Osteoblast (primary cell): Measurements from ENCODE around the gene ECHDC3. TPM values are rescaled to one million over a fixed set of nuclear protein-coding genes. Genes with fewer than 3 reads are reported as not detected.

Experiments
- DNase-seq: peaks from one replicate; pipeline ENCODE4 v3.0.0; 2011; ENCODE audit warnings: low spot score, mixed read lengths; ENCODE audit not compliant: insufficient read length; ENCODE audit errors: missing footprints
- H2AFZ ChIP-seq: 2 replicates; pipeline ENCODE4 v1.6.0; 2011; ENCODE audit warnings: mild to moderate bottlenecking, low read length
- H3K27ac ChIP-seq: 2 replicates; pipeline ENCODE4 v1.5.1; 2011; ENCODE audit warnings: mild to moderate bottlenecking, low read depth, low read length, moderate library complexity
- H3K27me3 ChIP-seq: 2 replicates; pipeline ENCODE4 v1.6.0; 2012; ENCODE audit warnings: mild to moderate bottlenecking, control low read depth, inconsistent platforms, low read length, moderate library complexity; ENCODE audit not compliant: insufficient read depth
- H3K36me3 ChIP-seq: 2 replicates; pipeline ENCODE4 v1.5.1; 2011; ENCODE audit warnings: mild to moderate bottlenecking, low read length, control low read depth, moderate library complexity; ENCODE audit not compliant: insufficient read depth
- H3K4me1 ChIP-seq: 2 replicates; pipeline ENCODE4 v1.5.1; 2011; ENCODE audit warnings: mild to moderate bottlenecking, low read length, control low read depth, moderate library complexity; ENCODE audit not compliant: insufficient read depth
- H3K4me2 ChIP-seq: 2 replicates; pipeline ENCODE4 v1.6.0; 2011; ENCODE audit warnings: mild to moderate bottlenecking, low read length; ENCODE audit not compliant: insufficient read depth
- H3K4me3 ChIP-seq: fragments of 200-600 bp; sonication (generic); 3 replicates; pipeline ENCODE4 v1.5.1; 2012; ENCODE audit warnings: mild to moderate bottlenecking, low read length, inconsistent platforms; ENCODE audit not compliant: insufficient read depth
- H3K79me2 ChIP-seq: 2 replicates; pipeline ENCODE4 v1.6.0; 2012; ENCODE audit warnings: mild to moderate bottlenecking, low read length, control low read depth, inconsistent platforms; ENCODE audit not compliant: insufficient read depth
- H3K9me3 ChIP-seq: 2 replicates; pipeline ENCODE4 v1.5.1; 2011; ENCODE audit warnings: low read depth, low read length, control low read depth
- H4K20me1 ChIP-seq: 2 replicates; pipeline ENCODE4 v1.6.0; 2012; ENCODE audit warnings: mild to moderate bottlenecking, low read length, control low read depth; ENCODE audit not compliant: insufficient read depth
- CTCF ChIP-seq: IDR thresholded peaks from 2 replicates; pipeline ENCODE4 v1.5.1; 2011; ENCODE audit warnings: mild to moderate bottlenecking, low read depth, low read length, moderate library complexity; ENCODE audit errors: extremely low read depth
- total RNA-seq: library from RNA; depleted of rRNA; stranded (reverse); fragments of >200 nt; gene quantifications from 2 replicates; pipeline ENCODE4 v1.2.3, GENCODE V29; 2012

ECHDC3 gene
- total RNA-seq, 1 donor: 0.36 TPM

DNA sequence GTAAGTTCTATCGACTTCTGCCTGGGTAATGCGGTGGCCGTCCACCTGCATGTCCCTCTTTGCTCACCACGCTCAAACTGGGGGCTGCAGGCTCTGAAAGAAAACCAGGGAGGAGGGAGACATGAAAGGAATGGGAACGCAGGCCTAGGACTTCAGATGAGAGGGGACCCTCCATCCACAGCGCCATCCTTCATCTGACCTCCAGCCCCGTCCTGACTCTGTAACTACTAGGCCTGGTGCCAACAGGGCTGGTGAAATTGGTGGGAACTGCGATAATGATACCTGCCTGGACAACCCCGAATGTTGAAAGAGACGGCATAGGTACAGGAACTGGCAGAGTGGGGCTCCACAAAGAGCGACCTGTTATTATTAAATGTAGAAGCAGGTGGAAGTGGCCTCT is 1.3 kb upstream of the ECHDC3 start:
- Histone ChIP-seq H3K4me3 (no peak overlapping the region), H3K4me1 (peaks cover 8% of the 10 kb centered on the region), H3K27me3 (no peaks in the 10 kb centered on the region), H3K36me3 (no peaks in the 10 kb centered on the region), H3K9me3 (no peaks in the 10 kb centered on the region), H2AFZ (no peak overlapping the region), H4K20me1 (no peaks in the 10 kb centered on the region), H3K79me2 (no peaks in the 10 kb centered on the region), H3K4me2 (no peak overlapping the region), H3K27ac (no peak overlapping the region)
- DNase-seq: no peak
- TF ChIP-seq CTCF: no peak

DNA sequence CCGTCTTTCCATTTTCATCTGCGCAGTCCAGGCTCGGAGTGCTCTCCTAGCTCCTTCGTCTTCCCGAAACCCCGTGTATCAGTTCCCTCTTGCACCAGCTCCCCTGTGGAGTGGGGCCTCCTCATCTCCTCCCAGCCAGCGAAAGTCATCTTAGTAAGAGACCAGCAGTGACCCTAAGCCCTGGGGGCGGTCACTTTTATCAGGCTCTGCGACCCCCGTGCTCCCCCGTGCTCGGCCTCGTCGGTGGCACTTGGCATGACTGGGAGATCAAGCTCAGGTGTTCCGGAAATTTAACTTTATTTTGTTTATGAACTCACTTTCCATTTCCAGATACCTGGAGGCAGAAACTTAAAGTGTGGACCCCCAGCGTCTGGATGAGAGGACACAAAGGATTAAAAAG is 574 bp upstream of the ECHDC3 start:
- Histone ChIP-seq H3K36me3 (no peaks in the 10 kb centered on the region), H3K4me2 (peak overlapping the region; percentile 82), H4K20me1 (no peaks in the 10 kb centered on the region), H3K9me3 (no peaks in the 10 kb centered on the region), H3K27ac (no peak overlapping the region), H2AFZ (no peak overlapping the region), H3K79me2 (no peaks in the 10 kb centered on the region), H3K4me1 (peaks cover 8% of the 10 kb centered on the region), H3K27me3 (no peaks in the 10 kb centered on the region), H3K4me3 (peak overlapping the region; percentile 64)
- DNase-seq: peak; percentile 81
- no peak for TF ChIP-seq CTCF

DNA sequence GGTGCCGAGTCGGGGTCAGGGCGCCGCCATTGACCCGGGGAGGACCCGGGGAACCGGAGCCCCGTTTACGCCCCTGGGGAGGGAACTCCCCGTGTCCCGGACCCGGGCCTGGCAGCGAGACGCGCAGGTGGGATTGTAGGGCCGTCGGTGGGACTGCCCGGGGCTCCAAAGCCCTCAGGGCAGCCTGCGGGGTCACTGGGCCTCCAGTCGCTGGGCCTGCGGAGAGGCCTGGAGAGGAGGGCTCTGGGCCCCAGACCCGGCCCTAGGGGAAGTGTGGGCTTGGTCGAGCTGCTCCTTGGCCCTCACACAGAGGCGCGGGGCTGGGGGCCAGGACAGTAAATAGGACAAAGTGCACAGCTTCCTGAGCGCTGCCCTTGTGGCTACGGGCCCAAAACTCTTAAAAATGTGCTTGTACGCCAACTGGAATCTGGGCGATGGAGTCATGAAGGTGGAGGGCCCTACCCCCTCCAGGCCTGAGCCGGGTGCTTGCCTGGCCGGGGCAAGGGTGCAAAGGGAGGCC is 657 bp downstream of the ECHDC3 start:
- Histone ChIP-seq H3K4me2 (peak overlapping the region; percentile 63), H2AFZ (peak overlapping the region; percentile 31), H3K27me3 (no peaks in the 10 kb centered on the region), H3K36me3 (no peaks in the 10 kb centered on the region), H3K4me1 (peaks cover 8% of the 10 kb centered on the region), H4K20me1 (no peaks in the 10 kb centered on the region), H3K27ac (no peak overlapping the region), H3K79me2 (no peaks in the 10 kb centered on the region), H3K4me3 (peak overlapping the region; percentile 65), H3K9me3 (no peaks in the 10 kb centered on the region)
- no peak for DNase-seq
- no peak for TF ChIP-seq CTCF

- H3K27me3 ChIP-seq: no peaks in the 10 kb centered on the region
- peaks cover 8% of the 10 kb centered on the region for H3K4me1 ChIP-seq
- H3K79me2 ChIP-seq: no peaks in the 10 kb centered on the region
- H3K27ac ChIP-seq: no peak overlapping the region
- H3K36me3 ChIP-seq: no peaks in the 10 kb centered on the region
- H2AFZ ChIP-seq: no peak overlapping the region
- peak; percentile 82 for DNase-seq
- peak overlapping the region; percentile 65 for H3K4me3 ChIP-seq
- no peaks in the 10 kb centered on the region for H3K9me3 ChIP-seq
- no peak for TF ChIP-seq CTCF
- H3K4me2 ChIP-seq: peak overlapping the region; percentile 63
- no peaks in the 10 kb centered on the region for H4K20me1 ChIP-seq
These were observed 1.5 kb downstream of the ECHDC3 start for GRCh38 chr10:11743461-11744338.
